ENCODE results near the gene A4GALT.
"Not testable (repeated sequence)": the region's sequence is repeated elsewhere in the genome, so short reads cannot be mapped to it uniquely, and the experiment has no call there.

Gene A4GALT

GRCh38 chr22:42742940-42743339 is 22.3 kb upstream of the A4GALT start:
- no peak for DNase-seq (ENCODE audit: low spot score)

- DNase-seq (ENCODE audit: low spot score): not testable (repeated sequence)
Measured at GRCh38 chr22:42740320-42740719, 19.6 kb upstream of the A4GALT start.

- DNase-seq (ENCODE audit: low spot score): no peak
Measured at GRCh38 chr22:42734406-42734805, 13.7 kb upstream of the A4GALT start.

- DNase-seq (ENCODE audit: low spot score): not testable (repeated sequence)
Measured at GRCh38 chr22:42733394-42733793, 12.7 kb upstream of the A4GALT start.

DNA sequence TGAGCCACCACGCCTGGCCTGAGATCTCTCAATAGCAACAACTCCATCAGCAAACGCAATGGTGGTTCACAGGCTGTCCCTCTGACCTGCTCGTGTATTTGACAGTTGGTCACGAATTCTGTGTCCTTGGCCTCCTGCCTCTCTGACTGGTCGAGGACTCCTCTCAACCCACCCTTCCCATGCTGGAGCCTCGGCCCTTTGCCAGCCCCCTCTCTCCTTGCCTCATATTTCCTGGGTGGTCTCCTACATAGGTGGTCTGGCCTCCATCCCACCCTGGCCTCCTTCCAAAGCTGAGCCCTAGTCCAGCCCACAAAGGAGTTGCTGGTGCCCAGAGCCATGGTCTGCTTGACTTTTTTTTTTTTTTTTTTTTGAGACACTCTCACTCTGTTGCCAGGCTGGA is 11.4 kb upstream of the A4GALT start:
- DNase-seq (ENCODE audit: low spot score): no peak

- no peak for DNase-seq (ENCODE audit: low spot score)
Measured at GRCh38 chr22:42726811-42727210, 6.1 kb upstream of the A4GALT start.

GRCh38 chr22:42725606-42726355 is 5.1 kb upstream of the A4GALT start:
- DNase-seq (ENCODE audit: low spot score): no peak

DNA sequence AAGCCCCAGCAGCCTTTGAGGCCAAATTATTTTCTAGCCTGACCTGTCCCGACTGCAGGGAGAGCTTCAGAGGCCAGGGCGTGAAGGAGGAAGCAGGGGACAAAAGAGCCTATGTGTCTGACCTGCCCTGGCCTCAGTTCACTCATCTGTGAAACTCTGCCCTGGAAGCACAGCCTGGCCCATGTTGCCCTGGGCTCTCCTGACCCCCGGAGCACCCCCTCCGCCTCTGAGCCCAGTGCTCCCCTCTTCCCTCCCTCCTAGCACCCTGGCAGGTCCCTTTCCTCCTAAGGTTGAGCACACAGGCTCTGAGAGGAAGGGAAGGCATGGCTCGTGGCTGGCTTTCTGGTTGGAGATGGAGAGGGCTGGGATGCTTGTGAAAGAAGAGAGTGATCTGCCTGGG is 3.4 kb upstream of the A4GALT start:
- DNase-seq (ENCODE audit: low spot score): no peak

DNA sequence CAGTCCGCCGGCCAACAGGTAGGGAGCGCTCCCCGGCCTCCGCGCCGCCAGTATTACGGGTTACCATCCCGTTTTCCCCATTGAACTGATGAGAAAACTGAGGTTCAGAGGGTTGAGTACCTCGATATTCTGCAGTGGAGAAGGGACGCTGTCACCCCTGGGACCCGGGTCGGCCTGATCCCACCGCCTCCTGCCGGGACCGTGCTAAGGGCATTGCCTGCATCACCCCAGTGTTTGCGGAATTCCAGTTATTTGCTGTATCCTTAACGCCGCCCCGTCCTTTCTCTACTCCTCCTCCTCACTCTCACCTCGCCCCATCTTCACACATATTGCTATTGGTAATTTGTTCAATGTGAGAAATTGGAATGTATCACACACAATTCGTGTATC is 370 bp upstream of the A4GALT start:
- DNase-seq (ENCODE audit: low spot score): no peak

DNA sequence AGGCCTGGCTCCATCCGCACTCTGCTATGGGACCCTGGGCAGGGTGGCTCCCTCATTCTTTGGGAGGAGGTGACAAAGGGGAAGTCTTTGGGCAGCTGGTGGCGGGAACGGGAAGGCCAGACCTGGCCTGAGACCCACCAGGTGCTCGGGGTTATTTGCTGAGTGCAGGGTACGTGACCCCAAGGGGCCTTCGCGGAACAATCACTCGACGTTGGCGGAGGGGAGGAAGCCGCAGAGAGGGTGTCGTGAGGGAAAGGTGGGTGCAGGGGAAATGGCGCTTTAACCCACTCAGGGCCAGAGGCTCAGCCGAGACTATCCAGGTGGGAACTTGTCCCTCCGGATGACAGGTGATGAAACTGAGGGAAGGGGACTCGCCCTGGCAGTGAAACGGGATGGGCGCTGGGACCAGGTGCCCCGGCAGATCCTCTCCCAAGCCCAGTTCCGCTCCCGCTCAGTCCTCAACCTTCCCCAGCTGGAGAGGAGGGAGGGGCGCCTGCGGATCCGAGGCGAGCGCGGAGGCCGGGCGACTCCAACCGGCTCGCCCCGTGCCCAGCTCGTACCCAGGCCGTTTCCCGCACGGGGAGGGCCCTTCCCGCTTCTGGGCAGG is 911 bp downstream of the A4GALT start:
- DNase-seq (ENCODE audit: low spot score): no peak

DNA sequence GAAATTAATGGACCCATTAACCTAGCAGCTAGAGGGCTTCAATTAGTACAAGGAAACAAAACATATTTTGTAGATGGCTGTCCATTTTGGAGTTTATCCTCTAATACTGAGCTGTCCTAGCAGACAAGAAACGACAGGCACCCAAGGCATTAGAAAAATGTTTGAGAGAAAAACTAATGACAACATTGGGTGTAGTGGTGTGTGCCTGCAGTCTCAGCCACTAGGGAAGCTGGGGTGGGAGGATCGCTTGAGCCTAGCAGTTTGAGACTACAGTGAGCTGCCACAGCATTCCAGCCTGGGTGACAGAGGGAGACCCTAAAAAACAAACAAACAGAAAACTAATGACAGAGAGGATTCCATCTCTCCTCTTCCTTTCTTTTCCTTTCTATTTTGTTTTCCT is 1.5 kb downstream of the A4GALT start:
- no peak for DNase-seq (ENCODE audit: low spot score)

DNA sequence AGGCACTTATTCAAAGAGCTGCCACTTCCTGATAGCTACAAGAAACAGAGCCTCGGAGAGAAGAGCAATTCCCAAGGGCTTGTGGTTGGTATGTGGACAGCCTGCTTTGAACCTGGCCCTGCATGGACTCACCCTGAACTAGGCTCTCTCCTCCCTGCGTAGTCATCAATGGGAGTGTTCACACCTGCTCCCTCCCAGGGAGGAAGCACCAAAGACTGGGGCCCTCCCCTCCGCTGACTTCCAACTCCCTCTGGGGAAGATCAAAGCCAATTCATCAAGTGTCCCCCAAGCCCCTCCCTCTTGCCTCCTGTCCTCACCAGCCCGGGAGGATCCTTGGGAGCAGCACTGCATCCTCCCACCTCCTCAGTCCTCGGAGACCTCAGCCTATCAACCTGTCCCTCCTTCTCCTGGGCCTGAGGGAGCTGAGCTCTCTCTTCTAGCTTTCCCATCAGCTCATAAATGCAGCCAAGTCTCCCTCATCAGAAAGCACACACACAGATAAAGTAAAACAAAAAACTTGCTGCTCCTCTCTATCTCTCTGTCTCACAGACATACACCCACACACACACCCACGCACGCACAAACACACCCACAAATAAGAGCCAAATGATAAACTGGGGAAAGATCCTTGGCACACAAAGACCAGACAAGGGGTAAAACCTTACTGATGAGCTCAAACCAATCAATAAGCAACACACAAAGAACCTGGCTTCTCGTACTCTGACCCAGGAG is 3.3 kb downstream of the A4GALT start:
- DNase-seq (ENCODE audit: low spot score): no peak

- DNase-seq (ENCODE audit: low spot score): no peak
Measured at GRCh38 chr22:42716649-42717127, 4.0 kb downstream of the A4GALT start.

DNA sequence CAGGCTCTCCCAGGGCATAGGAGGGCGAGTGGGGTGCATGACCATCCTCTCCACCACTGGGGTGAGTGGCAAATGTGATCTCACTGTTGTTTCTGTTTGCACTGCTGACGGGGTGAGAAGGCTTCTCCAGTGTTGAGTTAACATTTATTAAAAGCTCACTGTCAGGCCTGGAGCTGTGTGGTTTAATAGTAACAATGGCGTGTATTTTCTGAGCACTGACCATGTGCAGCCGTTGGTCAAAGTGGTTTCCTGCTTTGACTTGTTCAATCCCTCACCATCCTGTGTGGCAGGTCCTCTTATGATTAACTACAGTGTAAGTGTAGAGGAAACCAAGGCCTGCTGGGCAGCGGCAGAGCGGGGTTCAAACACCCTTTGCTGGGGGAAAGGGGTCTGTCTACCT is 4.4 kb downstream of the A4GALT start:
- DNase-seq (ENCODE audit: low spot score): no peak

DNA sequence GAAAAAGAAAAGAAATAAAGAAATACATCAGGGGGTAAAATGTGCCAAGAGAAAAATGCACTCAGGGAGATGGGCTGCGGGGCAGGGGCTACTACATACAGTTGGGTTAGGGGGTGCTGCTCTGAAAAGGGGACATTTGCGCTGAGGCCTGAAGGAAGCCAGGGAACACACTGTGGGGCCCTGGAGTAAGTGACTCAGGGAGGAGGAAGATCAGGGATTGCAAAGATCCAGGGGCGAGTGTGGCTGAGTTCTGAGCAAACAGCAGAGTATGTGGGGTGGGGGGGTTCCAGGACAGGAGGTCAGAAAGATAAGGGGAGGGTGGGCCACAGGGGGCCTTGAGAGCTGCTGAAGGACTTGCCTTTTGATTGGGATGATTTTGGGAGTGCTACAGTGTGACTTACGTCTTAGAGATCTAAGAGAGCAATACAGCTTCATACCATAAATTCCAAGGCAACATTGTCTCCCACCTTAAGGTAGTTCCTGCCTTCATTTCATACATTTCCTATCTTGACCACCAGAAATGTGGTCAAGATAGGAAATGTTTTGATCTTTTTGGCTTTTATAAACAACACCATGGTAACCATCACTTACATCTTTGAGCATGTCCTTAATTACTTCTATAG is 5.8 kb downstream of the A4GALT start:
- no peak for DNase-seq (ENCODE audit: low spot score)

GRCh38 chr22:42714308-42714707 is 6.4 kb downstream of the A4GALT start:
- DNase-seq (ENCODE audit: low spot score): no peak

DNA sequence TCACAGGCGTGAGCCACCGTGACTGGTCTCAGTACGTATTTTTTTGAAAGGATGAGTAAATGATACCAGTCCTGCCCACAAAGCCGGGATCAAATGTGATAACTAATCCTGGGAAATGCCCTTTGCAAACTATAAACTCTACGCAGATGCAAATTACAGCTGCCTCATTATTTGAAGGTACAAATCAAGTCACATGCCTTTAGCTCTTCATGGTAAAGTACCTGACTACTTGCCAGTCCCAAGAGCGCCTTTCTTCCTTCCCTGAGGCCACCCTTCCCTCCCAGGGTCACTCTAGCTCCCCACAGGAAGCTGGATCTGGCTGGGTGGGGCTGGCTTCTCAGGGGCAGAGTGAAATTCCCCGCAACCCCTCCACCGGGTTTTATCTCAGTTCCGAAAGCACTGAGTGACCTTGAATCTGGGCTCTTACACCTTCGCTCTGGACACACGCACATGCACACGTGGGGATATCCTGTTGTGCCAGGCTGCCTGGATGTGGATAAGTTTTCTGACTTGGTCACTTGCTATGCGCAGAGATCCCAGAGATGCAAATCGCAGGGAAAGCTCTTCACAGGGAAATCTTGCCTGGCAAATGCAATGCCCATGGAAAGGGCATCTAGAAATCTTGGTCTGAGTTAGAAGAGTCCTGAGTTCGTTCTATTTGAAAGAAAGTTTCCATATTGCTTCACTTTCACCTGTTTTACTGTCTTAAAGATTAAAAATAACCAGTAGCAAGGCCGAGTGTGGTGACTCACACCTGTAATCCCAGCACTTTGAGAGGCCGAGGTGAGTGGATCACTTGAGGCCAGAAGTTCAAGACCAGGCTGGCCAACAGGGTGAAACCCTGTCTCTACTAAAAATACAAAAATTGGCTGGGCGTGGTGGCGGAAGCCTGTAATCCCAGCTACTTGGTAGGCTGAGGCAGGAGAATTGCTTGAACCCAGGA is 8.5 kb downstream of the A4GALT start:
- DNase-seq (ENCODE audit: low spot score): no peak

- no peak for DNase-seq (ENCODE audit: low spot score)
Measured at GRCh38 chr22:42711281-42711731, 9.4 kb downstream of the A4GALT start.

DNA sequence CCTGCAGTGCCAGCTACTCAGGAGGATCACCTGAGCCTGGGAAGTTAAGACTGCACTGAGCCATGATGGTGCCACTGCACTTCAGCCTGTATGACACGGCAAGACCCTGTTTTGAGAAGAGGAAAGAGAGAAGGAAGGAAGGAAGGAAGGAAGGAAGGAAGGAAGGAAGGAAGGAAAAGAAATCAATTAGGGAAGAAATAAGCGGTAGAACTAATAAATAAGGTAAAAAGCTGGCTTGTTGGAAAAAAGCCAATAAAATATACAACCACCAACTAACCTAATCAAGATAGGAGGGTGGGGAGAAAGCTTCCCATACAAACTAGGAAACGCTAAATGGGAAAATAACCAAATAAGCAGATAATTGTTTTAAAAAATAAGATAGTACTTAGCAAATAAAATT is 12.3 kb downstream of the A4GALT start:
- DNase-seq (ENCODE audit: low spot score): no peak

DNA sequence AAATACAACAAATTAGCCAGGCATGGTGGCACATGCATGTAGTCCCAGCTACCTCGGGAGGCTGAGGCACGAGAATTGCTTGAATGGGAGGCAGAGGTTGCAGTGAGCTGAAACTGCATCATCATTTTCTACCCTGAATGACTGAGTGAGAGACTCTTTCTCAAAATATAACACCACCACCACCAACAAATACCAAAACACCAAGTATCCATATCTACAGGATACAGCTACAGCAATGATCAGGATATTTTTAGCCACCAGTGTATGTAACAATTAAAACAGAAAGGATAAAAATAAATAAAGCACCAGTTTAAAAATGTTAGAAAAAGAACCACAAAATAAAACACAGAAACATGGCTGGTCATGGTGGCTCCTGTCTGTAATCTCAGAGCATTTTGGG is 13.2 kb downstream of the A4GALT start:
- DNase-seq (ENCODE audit: low spot score): no peak

DNA sequence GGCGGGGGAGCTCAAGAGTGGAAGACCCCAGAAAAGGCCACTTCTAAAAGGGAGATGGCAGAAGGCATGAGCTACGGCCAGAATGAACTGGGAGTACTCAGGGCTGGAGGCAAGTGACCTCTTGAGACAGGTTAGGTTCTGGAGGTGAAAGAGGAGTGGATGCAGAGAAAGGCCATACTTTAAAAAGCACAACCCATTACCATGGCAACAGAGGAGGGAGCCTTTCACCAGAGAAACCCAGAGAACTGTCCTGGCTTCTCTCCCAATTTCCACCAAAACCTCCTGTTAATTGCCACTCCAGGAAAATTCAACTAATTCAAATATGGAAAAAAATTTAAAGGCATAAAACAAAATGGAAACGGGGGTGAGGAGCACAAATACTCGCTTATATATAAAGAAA is 15.8 kb downstream of the A4GALT start:
- peak; percentile 36 for DNase-seq (ENCODE audit: low spot score)
